Stimulated activated CD4-positive, alpha-beta T cell treated with anti-CD3 and anti-CD28 coated beads, Interleukin-4, amount 100 ng/mL, for 1 hour (primary cell): ENCODE data around the gene CRTC2.
A peak's percentile ranks its signal among the peaks of the same experiment; 100 is the strongest.

Source experiments
- DNase-seq: peaks from one replicate; pipeline ENCODE4 v3.0.0-alpha.2; 2020

CRTC2 gene

GRCh38 chr1:153970346-153970745 lies 11.9 kb upstream of the CRTC2 start:
- DNase-seq: no peak

GRCh38 chr1:153968972-153969371 lies 10.6 kb upstream of the CRTC2 start:
- DNase-seq: no peak

GRCh38 chr1:153968408-153968807 lies 10.0 kb upstream of the CRTC2 start:
- DNase-seq: no peak

- no peak for DNase-seq
Observed at GRCh38 chr1:153968000-153968363, 9.6 kb upstream of the CRTC2 start.

GRCh38 chr1:153967107-153967999 lies 8.9 kb upstream of the CRTC2 start, which contains the start of gene CREB3L4:
Gene CREB3L4 (plus strand): TSS chr1:153967902. CDS start chr1:153968526, 624 bp downstream.
- peak; percentile 79 for DNase-seq

GRCh38 chr1:153963850-153964331 lies 5.5 kb upstream of the CRTC2 start:
- DNase-seq: no peak

GRCh38 chr1:153963030-153963849 lies 4.8 kb upstream of the CRTC2 start, which contains the start of gene SLC39A1:
Gene SLC39A1 (minus strand): TSS chr1:153963537. CDS start chr1:153962715, 822 bp downstream.
- peak; percentile 94 for DNase-seq

GRCh38 chr1:153962088-153963029 lies 3.9 kb upstream of the CRTC2 start:
- no peak for DNase-seq

GRCh38 chr1:153961421-153961820 lies 3.0 kb upstream of the CRTC2 start:
- no peak for DNase-seq

- DNase-seq: no peak
Observed at GRCh38 chr1:153960206-153960605, 1.8 kb upstream of the CRTC2 start.

GRCh38 chr1:153959454-153959853 lies 1.0 kb upstream of the CRTC2 start:
- no peak for DNase-seq

GRCh38 chr1:153958961-153959260 lies 499 bp upstream of the CRTC2 start:
- no peak for DNase-seq

- peak; percentile 41 for DNase-seq
Observed at GRCh38 chr1:153957744-153958110, 685 bp downstream of the CRTC2 start.

- no peak for DNase-seq
Observed at GRCh38 chr1:153956997-153957715, 1.3 kb downstream of the CRTC2 start.

GRCh38 chr1:153954826-153955225 lies 3.6 kb downstream of the CRTC2 start:
- DNase-seq: no peak

GRCh38 chr1:153953859-153954365 lies 4.5 kb downstream of the CRTC2 start:
- DNase-seq: no peak

GRCh38 chr1:153951801-153952200 lies 6.6 kb downstream of the CRTC2 start:
- DNase-seq: no peak

- no peak for DNase-seq
Observed at GRCh38 chr1:153951183-153951582, 7.2 kb downstream of the CRTC2 start.

- peak; percentile 76 for DNase-seq
Observed at GRCh38 chr1:153946622-153947241, 11.7 kb downstream of the CRTC2 start, which contains the start of gene DENND4B. Gene DENND4B (minus strand): TSS chr1:153946718. CDS start chr1:153944374, 2,344 bp downstream.

GRCh38 chr1:153945795-153946621 lies 12.4 kb downstream of the CRTC2 start:
- DNase-seq: peak; percentile 70
